HCEC 1CT (cell line): ENCODE measurements around the gene PRKCZ.
"Not testable (repeated sequence)": the region's sequence is repeated elsewhere in the genome, so short reads cannot be mapped to it uniquely, and the experiment has no call there.

Experiments used
- DNase-seq: peaks from one replicate; pipeline ENCODE4 v3.0.0-alpha.2; 2017

The PRKCZ gene

DNA sequence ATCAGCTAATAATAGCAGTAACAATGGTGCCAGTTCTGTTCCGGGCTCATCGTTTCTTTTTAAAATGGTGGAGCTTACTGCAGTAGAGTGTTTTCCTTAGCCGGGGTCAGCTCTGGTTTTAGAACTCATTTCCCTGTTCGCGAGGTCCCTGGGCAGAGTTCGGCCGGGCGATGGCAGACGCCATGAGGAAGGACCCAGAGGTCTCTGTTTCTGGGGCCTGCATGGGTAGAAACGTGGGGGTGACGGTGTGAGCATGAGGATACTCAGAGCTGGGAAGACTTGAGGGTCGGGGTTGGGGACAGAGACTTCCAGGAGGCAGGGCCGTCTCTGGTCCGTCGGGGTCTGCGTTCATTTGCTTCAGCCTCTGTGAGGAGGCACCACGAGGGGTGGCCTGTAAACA, 38.8 kb downstream of the PRKCZ start:
- DNase-seq: no peak

- no peak for DNase-seq
These were observed 40.1 kb downstream of the PRKCZ start for GRCh38 chr1:2090216-2090890.

- DNase-seq: no peak
These were observed 41.7 kb downstream of the PRKCZ start for GRCh38 chr1:2091611-2092604.

- DNase-seq: no peak
These were observed 42.8 kb downstream of the PRKCZ start for GRCh38 chr1:2093055-2093454.

DNA sequence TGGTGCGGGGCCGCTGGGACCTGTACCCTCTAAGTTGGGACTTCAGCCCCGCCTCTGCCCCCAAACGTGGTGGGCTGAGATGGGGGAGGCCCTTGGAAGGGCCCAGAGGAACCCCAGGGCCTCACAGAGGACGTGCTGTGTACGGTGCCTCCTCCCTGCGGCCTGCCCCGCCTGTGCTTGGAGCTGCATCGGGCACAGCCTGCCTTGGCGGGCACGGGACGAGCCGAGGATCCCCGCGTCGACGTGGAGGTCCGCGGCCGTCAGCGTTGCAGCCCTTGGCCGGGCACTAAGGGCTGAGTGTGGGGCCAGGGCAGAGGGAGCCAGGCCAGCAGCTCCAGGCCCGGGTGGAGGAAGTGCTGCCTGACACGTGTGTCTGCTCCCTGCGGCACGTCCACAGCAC, 43.4 kb downstream of the PRKCZ start:
- DNase-seq: no peak

- DNase-seq: not testable (repeated sequence)
These were observed 44.3 kb downstream of the PRKCZ start for GRCh38 chr1:2094269-2095158.

DNA sequence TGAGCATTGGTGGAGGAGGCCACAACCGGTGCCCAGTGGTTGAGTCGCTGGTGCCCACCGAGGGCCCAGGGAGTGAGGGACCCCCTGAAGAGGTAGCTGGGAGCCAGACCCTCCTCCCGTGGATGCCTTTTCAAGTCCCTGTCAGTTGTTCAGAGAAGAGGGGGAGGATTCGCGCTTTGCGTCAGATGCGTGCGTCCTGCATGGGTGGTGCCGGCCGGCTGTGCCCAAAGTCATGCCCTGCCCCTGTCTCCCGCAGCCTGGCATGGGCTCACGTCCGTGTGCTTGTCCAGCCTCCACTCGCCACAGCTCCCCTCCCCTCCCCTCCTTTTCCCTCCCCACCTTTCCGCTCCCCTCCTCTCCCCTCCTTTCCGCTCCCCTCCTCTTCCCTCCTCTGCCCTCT, 45.2 kb downstream of the PRKCZ start:
- DNase-seq: no peak

DNA sequence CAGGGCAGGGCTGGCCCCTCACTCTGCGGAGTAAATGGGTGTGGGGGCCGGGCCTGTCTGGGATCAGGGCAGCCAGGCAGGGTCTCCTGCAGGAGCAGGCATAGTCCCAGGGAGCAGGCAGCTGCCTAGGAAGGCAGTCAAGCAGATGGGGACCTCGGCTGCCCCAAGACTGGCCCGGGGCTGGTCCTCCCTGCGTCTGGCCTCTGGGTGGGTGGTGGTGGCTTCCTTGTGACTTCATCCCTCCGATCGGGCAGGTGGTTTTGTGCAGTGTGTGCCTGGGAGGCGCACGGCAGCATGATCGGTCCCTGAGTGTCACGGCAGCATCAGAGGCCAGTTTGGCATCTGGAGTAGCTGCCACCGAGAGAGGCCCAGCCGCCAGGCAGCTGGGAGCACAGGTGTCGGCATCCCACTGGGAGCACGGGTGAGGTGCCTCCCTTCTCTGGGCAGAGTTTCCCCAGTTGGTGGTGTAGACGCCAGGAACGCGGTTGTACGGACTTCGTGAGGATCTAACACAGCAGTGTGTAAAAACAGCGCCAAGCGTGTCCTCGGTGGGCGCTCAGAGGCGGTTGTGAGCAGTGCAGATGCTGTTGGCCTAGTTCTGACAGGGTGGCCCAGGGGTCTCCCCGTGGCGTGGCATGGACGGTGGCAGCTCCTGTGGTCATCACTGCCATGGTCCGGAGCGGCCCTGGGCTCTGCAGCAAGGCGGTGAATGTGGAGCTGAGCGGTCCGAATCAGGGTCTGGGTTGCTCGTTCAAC, 45.9 kb downstream of the PRKCZ start:
- no peak for DNase-seq

DNA sequence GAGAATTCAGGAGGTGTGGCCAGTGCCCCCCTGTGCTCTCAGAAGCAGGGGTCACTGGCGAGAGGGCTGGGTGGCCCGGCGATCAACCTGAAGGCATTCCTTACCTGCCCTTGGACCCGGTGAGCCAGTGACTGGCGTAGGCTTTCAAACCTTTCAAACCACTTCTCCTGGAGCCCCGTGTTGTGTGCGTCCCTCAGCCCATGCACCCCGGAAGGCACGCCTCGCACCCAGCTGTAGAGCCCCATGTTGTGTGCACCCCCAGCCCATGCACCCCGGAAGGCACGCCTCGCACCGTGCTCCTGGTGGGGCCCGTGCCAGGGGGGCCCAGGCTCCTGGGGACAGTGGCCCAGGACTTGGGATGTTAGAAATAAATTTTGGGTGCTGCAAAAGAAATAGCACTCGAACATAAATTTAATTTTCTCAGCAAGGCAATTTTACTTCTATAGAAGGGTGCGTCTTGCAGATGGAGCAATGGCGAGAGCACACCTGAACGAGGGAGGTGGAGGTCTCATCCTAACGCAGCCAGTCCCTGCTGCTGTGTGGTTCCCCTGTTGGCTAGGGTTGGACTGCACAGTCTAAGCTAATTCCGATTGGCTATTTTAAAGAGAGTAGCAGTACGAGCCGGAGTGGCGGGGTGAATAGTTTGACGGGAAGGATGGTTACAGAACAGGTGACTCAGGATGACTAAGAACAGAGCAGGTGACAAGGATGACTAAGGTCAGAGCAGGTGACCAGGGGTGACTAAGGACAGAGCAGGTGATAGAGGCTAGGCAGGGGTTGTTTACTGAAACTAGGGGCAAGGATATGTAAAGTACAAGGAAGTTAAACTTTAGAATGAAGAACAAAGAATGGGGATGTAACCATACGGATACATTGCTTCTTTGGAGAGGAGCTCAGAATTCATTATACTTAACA, 47.4 kb downstream of the PRKCZ start:
- DNase-seq: no peak

GRCh38 chr1:2098301-2098698, 48.1 kb downstream of the PRKCZ start:
- no peak for DNase-seq

DNA sequence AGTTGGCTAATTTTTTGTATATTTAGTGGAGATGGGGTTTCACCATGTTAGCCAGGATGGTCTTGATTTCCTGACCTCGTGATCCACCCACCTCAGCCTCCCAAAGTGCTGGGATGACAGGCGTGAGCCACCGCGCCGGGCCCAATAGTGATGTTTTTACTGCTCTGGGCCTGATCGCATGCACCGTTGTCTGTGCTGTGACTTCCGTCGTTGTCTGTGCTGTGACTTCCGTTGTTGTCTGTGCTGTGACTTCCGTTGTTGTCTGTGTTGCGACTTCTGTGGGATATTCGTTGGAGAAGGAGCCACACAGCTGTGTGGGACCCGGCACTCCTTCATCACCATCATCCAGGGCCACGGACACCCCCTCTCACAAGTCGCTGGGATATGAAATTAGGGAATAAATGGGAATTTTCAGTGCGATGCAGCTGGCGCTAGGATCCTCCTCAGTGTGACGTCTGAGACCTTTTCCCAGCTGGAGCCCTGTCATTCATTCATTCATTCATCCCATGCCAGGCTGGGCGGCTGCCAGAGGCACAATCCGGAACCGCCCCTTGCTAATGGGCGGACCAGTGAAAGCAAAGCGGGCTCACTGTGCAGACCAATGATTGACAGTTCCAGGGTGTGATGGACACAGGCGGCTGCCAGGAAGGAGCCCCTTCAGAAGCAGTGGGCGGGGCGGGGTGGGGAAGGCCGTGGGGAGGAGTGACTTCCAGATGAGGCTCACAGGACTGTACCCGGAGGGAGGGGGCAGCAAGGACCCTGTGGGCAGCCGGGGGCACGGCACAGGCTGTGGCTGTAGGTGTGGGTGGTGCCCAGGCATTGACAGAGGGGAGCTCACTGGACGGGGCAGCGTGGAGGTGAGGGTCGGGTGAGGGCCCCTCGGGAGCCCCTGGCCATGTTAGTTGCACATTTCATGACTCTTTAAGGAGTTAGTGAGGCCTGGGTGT, 48.9 kb downstream of the PRKCZ start:
- no peak for DNase-seq

DNA sequence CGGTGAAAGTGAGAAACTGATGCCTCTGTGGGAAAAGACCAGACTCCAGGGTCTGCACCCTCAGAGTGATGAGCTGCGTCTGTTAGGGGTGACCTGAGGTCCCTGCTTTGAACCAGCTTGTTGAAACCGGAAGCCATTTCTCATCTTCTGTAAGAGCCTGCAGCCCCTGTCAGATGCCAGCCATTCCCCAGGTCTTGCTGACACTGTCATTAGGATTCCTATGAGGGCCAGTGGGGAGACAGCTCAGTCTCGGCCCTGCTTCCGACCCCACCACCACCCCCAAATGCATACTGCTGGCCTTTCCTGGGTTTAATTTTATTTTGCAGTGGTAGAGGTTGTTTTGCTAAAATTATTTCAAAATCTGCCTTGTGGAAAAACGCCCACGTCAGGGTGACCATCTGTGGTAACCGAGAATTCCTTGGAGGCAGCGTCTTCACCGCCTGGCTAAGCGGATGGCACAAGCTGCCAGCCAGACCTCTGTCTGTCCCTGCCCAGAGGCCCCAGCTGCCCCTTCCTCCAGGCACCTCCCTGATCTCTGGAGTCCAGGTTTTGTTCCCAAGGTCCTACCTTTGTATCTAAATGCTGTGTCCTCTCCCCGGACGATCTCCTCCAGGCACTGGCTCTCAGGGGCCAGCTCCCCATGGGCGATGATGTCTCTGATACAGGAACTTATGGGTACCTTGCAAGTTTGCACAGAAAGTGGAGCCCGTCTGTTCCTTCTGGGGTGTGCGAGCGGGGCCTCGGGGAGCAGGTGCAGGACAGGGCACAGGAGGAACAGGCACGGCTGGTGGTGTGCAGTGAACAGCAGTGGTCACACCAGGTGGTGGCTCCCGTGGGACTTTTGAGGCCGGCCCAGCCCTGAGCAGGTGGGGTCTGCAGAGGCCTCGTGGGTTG, 49.9 kb downstream of the PRKCZ start:
- DNase-seq: no peak

GRCh38 chr1:2100780-2101108, 50.5 kb downstream of the PRKCZ start:
- no peak for DNase-seq

DNA sequence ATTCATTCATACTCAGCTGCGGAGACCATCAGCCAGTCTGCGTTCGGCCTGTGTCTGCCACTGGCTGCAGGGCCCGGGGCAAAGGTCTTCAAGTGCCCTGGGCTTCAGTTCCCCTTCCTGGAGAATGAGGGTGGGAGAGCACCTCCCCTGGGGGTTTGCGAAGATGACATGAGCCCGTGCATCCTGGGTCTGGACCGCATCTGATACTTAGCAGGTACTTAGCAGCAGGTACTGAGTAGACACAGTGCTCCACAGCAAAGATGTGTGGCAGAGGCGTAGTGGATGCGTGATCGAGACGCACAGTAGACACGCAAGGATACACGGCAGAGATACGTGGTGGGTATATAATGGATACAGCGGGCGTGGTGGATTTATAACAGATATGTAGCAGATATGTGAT, 51.3 kb downstream of the PRKCZ start:
- DNase-seq: no peak

GRCh38 chr1:2101946-2102345, 51.7 kb downstream of the PRKCZ start:
- DNase-seq: no peak

DNA sequence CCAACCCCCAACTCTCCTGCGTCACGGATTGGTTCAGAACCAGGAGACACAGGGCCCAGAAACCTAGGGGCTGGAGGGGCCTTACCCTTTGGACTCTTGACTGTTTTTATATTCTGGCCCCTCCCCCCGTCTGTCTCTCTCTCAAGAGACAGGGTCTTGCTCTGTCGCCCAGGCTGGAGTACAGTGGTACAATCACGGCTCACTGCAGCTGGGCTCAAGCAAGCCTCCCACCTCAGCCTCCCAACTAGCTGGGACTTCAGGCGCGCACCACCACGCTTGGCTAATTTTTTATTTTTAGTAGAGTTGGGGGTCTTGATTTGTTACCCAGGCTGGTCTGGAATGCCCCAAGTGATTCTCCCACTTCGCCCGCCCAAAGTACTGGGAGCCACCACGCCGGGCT, 52.5 kb downstream of the PRKCZ start:
- no peak for DNase-seq

DNA sequence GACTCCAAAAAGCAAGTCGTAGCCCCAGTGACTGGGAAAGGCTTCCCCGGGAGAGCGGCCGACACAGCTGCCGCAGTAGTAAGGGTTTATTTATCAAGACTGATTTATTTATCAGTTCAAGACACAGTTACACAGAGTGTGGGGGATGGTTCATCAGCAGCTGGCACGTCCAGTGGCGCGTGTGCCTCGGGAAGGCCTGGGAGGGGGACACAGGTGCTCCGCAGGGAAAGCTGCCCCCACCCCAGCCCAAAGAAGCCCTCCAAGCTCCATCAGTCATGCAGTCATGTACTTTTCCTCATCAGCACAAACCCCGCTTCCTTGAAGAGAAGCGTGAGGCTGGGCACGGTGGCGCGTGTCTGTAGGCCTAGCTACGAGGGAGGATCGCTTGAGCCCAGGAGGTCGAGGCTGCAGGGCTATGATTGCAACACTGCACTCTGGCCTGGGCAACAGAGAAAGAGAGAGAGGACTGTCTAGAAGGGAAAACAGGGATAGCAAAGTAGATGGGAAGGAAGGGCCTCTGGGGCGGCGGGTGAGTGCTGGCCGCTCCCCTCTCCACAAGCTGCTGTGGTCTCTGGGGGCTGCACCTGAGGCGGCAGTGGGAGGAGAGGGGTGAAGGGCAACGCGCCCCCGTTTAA, 53.2 kb downstream of the PRKCZ start:
- DNase-seq: no peak

- no peak for DNase-seq
These were observed 53.8 kb downstream of the PRKCZ start for GRCh38 chr1:2103901-2104590.
